Measurements from ENCODE around the gene NSDHL. TPM values are rescaled to one million over a fixed set of nuclear protein-coding genes. Genes with fewer than 3 reads are reported as not detected.

Gene NSDHL
- total RNA-seq, 1 experiment from 2014 or later = 55.1 TPM

DNA sequence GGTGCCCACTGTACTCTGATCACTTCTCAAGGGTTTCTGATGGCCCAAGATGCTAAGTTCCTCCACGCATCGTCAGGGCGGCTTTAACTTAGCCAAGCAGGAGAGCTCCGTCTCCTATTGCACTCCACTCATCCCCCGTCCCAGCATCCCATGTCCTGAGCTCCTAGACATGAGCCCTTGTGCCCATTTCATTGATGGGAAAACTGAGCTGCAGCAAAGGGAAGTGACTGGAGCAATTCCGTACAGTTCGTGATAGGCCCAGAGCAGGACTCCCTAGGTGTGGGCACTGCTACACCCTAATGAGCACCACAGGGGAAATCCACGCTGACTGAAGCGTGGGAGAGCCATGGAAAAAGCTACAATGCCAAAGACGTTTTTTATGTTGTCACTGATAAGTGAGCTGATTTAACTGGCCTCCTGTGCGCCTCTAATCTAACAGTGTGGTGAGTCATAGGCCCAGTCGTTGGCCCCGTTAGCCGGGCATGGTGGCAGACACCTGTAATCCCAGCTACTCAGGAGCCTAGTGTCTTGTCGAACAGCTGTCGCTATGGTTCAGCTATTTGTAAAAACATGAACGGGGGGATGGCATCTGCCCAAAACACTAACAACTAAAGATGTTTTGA, 14.9 kb downstream of the NSDHL start:
- no peak for DNase-seq
- Histone ChIP-seq H3K4me3 (no peak overlapping the region), H3K27me3 (ENCODE audit: insufficient read depth, low read depth) (no peaks in the 10 kb centered on the region), H3K9me2 (ENCODE audit: insufficient read depth) (no peaks in the 10 kb centered on the region), H3K27ac (no peak overlapping the region), H2AFZ (no peak overlapping the region), H3K4me1 (replicated peaks; ENCODE audit: insufficient read depth) (no peaks in the 10 kb centered on the region), H3K9me3 (ENCODE audit: insufficient read depth, low read depth) (no peaks in the 10 kb centered on the region), H3K79me2 (ENCODE audit: low read depth) (peaks cover 54% of the 10 kb centered on the region), H3K4me2 (no peak overlapping the region), H4K20me1 (ENCODE audit: insufficient read depth) (peaks cover 38% of the 10 kb centered on the region), H3K36me3 (ENCODE audit: low read depth) (peaks cover 59% of the 10 kb centered on the region), H3F3A (ENCODE audit: insufficient read depth, low read depth) (no peaks in the 10 kb centered on the region)
- TF ChIP-seq EZH2 (IDR thresholded peaks at IDR 0.05; ENCODE audit: low read depth) = no peak
- TF ChIP-seq, protein P1, sequence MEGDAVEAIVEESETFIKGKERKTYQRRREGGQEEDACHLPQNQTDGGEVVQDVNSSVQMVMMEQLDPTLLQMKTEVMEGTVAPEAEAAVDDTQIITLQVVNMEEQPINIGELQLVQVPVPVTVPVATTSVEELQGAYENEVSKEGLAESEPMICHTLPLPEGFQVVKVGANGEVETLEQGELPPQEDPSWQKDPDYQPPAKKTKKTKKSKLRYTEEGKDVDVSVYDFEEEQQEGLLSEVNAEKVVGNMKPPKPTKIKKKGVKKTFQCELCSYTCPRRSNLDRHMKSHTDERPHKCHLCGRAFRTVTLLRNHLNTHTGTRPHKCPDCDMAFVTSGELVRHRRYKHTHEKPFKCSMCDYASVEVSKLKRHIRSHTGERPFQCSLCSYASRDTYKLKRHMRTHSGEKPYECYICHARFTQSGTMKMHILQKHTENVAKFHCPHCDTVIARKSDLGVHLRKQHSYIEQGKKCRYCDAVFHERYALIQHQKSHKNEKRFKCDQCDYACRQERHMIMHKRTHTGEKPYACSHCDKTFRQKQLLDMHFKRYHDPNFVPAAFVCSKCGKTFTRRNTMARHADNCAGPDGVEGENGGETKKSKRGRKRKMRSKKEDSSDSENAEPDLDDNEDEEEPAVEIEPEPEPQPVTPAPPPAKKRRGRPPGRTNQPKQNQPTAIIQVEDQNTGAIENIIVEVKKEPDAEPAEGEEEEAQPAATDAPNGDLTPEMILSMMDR (conservative IDR thresholded peaks at IDR 0.05) = no peak
- no TSS peak for BruUV-seq (replicated peaks)
- CTCF ChIA-PET = no interaction called here
- intact Hi-C loops (cut with micrococcal nuclease; ENCODE audit: unreplicated experiment) = no loop called here
- POLR2A ChIA-PET (ENCODE audit: unreplicated experiment) = no interaction called here

DNA sequence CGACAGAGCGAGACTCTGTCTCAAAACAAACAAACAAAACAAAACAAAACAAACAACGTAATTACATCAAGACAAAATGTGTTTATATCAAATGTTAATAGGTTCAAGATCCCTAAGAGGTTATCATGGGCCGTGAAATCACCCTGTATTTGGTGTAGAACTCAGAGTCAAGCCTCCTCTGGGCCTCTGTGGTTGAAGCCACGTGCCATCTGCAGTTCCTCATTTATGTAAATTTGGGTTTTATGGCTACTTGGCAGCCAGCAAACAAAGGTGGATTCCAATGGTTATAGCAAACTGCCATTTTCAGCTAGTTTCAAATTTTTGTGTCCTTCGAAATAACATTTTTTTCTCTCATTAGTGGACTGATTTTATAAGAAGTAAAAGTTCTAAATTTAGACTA, 16.4 kb downstream of the NSDHL start:
- H3K4me1 ChIP-seq (replicated peaks; ENCODE audit: insufficient read depth) = no peaks in the 10 kb centered on the region

DNA sequence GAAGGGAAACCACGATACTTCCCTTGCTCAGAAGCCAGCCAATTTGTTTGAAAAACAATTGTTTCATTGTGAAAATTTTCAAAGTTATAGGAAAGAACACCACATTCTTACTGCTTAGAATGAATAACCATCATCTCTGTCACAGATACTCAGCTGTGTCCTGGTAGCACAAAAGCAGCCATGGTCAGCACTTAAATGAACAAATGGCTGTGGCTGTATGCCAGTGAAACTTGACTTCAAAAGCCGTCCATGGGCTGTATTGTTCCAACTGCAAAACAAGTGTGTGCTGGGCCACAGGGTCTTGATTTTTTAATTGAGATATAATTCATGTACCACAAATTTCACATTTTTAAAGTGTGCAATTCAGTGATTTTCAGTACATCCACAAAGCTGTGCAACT, 19.6 kb downstream of the NSDHL start:
- ChIA-PET POLR2A (ENCODE audit: unreplicated experiment) (no interaction called here), CTCF (no interaction called here)
- Histone ChIP-seq H3K9me3 (ENCODE audit: insufficient read depth, low read depth) (no peaks in the 10 kb centered on the region), H3F3A (ENCODE audit: insufficient read depth, low read depth) (no peaks in the 10 kb centered on the region), H3K79me2 (ENCODE audit: low read depth) (peaks cover 6% of the 10 kb centered on the region; the same call in 1 of the 2 replicates), H3K36me3 (ENCODE audit: low read depth) (peaks cover 48% of the 10 kb centered on the region), H3K4me1 (replicated peaks; ENCODE audit: insufficient read depth) (no peaks in the 10 kb centered on the region), H3K9me2 (ENCODE audit: insufficient read depth) (no peaks in the 10 kb centered on the region), H4K20me1 (ENCODE audit: insufficient read depth) (peaks cover 11% of the 10 kb centered on the region; the same call in 1 of the 2 replicates), H3K27me3 (ENCODE audit: insufficient read depth, low read depth) (no peaks in the 10 kb centered on the region), H3K4me3 (no peak overlapping the region), H2AFZ (no peak overlapping the region), H3K27ac (no peak overlapping the region), H3K4me2 (no peak overlapping the region)
- no TSS peak for BruUV-seq (replicated peaks)
- DNase-seq = no peak
- TF ChIP-seq EZH2 (IDR thresholded peaks at IDR 0.05; ENCODE audit: low read depth) = no peak
- TF ChIP-seq, protein P1 (conservative IDR thresholded peaks at IDR 0.05) = no peak
- intact Hi-C loops (cut with micrococcal nuclease; ENCODE audit: unreplicated experiment) = no loop called here

More for the DNA sequence above, 16.4 kb downstream of the NSDHL start:
- ChIA-PET POLR2A (ENCODE audit: unreplicated experiment) (no interaction called here), CTCF (no interaction called here)
- Histone ChIP-seq H3K4me2 (no peak overlapping the region), H3F3A (ENCODE audit: insufficient read depth, low read depth) (no peaks in the 10 kb centered on the region), H4K20me1 (ENCODE audit: insufficient read depth) (peaks cover 29% of the 10 kb centered on the region), H3K27ac (no peak overlapping the region), H2AFZ (no peak overlapping the region), H3K9me2 (ENCODE audit: insufficient read depth) (no peaks in the 10 kb centered on the region), H3K4me3 (no peak overlapping the region), H3K79me2 (ENCODE audit: low read depth) (peaks cover 38% of the 10 kb centered on the region), H3K36me3 (ENCODE audit: low read depth) (peaks cover 53% of the 10 kb centered on the region), H3K27me3 (ENCODE audit: insufficient read depth, low read depth) (no peaks in the 10 kb centered on the region), H3K9me3 (ENCODE audit: insufficient read depth, low read depth) (no peaks in the 10 kb centered on the region)
- BruUV-seq (replicated peaks) = no TSS peak
- intact Hi-C loops (cut with micrococcal nuclease; ENCODE audit: unreplicated experiment) = no loop called here
- DNase-seq = no peak
- TF ChIP-seq EZH2 (IDR thresholded peaks at IDR 0.05; ENCODE audit: low read depth) = no peak
- TF ChIP-seq, protein P1 (conservative IDR thresholded peaks at IDR 0.05) = no peak
